GM12892 (cell line): ENCODE data around the gene PRSS53.
"Not testable (repeated sequence)": the region's sequence is repeated elsewhere in the genome, so short reads cannot be mapped to it uniquely, and the experiment has no call there.

ENCODE experiments used
- DNase-seq: peaks from one replicate; pipeline ENCODE4 v3.0.0; 2011; ENCODE audit not compliant: insufficient read length
- FAIRE-seq: peaks from 2 replicates; lab custom pipeline; 2011; peaks lifted over from hg19 to GRCh38; lab: Jason Lieb, UNC
- POLR2A ChIP-seq: IDR thresholded peaks from 2 replicates; pipeline ENCODE4 v1.6.1; 2011; ENCODE audit warnings: low read depth, low read length, control low read depth
- POLR2AphosphoS5 ChIP-seq: IDR thresholded peaks from 2 replicates; pipeline ENCODE4 v1.6.1; 2011; ENCODE audit warnings: low read depth, low read length, control low read depth
- TAF1 ChIP-seq: IDR thresholded peaks from 2 replicates; pipeline ENCODE4 v1.6.1; 2011; ENCODE audit warnings: low read depth, mild to moderate bottlenecking, control low read depth, low read length, borderline replicate concordance

The PRSS53 gene

DNA sequence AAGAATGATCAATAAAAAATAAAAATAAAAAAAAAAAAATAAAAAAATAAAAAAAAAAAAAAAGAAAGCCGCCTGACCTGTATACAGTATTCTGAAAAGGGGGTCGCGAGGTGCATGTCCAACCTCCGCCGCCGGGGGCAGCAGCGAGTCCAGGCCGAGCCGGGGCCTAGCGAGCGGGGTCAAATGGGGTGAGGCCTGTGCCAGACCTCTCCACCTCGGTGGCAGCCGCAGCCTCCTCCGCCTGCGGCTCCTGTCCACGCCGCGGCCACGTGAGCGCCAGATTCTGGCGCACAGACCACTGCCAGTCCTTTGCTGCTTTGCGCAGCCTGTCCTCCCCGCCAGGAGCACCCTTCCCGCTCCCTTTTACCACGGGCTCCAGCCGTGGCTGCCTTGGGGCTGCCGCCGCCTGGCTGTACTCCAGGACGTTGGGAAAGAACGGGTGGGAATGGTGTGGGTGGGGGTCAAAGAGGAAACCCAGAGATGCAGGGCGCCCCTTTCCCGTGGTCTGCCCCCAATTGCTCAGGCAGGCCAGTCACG, 17.0 kb upstream of the PRSS53 start:
- FAIRE-seq (no peak), DNase-seq (peak; percentile 83)
- TF ChIP-seq POLR2AphosphoS5: 0 out of 2 replicates have a peak, but pooled peaks have one; percentile 24
- TF ChIP-seq TAF1: no peak
- peak; percentile 44; the same call in 1 of the 2 replicates for TF ChIP-seq POLR2A

DNA sequence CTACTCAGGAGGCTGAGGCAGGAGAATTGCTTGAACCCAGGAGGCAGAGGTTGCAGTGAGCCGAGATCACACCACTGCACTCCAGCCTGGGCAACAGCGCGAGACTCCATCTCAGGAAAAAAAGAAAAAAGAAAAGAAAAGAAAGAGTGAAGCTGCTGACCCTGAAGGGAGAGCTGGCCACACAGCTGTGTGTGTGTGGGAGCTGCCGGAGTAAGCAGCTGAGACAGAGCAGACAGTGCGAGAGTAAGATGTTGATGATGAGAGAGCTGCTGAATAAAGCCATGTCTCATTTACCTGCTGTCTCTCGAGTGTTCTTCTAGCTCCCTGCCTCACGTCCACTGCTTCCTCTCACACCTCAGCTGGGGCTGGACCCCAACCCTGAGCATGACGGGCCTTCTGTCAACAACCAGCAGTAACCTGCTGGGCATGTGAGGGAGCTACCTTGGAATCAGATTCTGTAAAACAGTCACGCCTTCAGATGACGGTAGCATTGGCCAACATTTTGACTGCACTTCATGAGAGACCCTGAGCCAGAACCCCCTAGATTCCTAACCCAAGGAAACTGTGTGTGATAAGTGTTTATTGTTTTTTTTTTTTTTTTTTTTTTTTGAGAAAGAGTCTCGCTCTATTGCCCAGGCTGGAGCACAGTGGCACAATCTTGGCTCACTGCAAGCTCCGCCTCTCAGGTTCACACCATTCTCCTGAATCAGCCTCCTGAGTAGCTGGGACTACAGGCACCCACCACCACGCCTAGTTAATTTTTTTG, 12.3 kb upstream of the PRSS53 start:
- not testable (repeated sequence) for DNase-seq, FAIRE-seq

DNA sequence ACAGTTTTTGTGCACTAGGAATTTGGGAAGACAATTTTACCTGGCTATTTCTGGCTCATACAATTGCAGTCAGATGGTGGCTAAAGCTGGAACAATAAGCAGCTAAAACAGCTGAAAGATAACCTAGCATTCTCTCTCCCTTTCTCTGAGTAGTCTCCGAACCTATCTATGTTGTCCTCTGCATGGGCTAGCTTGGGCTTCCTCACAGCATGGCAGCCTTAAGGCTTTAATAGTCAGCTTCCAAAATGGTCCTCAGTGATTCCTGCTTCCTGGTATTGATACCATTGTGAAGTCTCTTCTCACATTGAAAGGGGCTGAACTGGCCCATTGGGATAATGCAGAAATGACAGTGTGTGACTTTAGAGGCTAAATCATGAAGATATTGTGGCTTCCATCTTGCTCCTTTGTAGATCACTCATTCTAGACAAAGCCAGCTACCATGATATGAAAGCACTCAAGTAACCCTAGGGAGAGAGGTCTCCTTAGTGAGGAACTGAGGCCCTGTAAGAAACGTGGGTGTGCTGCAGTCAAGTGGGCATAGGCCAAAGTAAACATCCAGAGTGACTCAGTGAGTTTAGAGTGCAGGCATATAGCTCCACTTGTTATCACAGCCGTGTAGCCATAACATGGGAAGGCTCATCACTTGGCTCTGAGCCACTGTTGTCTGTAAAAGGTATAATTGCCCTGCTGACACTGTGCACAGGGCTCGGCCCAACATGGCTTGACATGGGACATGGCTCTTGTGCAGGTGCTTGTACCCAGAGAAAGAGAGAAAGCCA, 11.3 kb upstream of the PRSS53 start:
- no peak for DNase-seq
- TF ChIP-seq POLR2A (no peak), POLR2AphosphoS5 (no peak), TAF1 (no peak)
- no peak for FAIRE-seq

DNA sequence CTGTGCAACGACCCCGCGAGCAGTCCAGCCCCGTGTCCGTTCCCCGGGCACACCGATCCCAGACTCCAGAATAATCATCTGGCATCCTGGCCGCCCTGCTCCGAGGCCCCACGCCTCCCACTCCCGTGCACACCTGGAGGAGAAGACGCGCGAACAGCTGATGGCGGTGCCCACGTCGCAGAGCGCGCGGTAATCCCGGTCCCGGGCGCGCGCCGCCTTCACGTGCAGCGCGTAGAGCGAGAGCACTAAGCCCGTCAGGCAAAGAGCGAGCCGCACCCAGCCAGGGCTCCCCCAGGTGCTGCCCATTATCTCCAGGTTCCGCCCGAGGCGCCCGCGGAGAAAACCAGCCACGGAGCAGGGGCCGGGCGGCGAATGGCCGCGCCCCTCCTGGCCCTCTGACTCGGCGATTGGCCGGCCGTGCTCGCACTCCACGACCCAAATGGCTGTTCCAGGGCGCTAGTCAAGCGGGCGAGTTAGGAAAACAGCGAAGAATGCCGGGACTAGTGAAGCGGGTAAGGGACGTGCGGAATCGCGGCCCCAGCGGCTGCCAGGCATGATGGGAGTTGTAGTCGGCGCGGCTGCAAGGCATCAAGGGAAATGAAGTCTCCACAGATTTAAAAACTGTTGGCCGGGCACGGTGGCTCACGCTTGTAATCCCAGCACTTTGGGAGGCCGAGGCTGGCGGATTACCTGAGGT, 5.8 kb upstream of the PRSS53 start, which contains the start of gene VKORC1:
Gene VKORC1, minus strand, starts transcription at position 374 of the 697 bp plus-strand sequence. Its CDS starts 68 bp downstream, at position 306.
- DNase-seq (peak; percentile 88), FAIRE-seq (peak; percentile 91)
- TF ChIP-seq TAF1 (no peak), POLR2AphosphoS5 (peak; percentile 35; the same call in 1 of the 2 replicates), POLR2A (peak; percentile 46; the same call in 1 of the 2 replicates)

DNA sequence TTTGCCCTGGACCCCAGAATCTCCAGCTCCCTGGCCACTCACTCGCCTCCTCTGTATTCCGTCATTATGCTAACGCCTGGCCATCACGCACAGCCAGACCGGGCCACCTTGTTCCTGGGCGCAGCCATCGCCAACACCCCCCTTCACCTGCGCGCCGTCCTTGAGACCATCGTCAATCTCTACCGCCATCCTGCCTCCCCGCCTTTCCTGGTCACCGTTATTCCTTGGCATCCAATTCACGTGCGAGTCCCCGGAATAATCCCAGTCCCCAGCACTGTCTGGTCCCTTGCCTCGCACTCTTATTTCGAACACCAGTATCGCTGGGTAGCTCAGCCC, 5.3 kb upstream of the PRSS53 start:
- no peak for DNase-seq
- no peak for TF ChIP-seq POLR2AphosphoS5
- TF ChIP-seq POLR2A: no peak
- TF ChIP-seq TAF1: no peak
- FAIRE-seq: no peak

DNA sequence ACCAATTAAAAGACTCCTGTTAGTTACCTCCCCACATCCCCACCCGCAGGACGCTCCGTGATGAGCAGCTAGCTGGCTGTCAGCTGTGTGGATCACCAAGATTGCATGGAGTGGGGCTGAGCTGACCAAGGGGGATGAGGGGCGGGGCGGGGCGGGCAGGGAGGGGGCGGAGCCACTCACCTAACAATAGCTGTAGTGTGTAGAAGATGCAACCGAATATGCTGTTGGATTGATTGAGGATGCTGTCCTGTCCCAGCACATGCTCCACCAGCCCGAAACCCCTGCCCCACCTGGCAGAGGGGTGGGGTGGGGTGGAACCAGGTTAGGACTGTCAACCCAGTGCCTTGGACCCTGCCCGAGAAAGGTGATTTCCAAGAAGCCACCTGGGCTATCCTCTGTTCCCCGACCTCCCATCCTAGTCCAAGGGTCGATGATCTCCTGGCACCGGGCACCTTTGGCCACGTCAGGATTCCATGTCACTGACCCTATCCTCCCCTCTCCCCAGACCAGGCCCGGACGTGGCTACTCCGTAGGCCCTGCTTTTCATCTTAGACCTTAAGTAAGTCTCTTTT, 4.5 kb upstream of the PRSS53 start:
- DNase-seq (no peak), FAIRE-seq (peak; percentile 36)
- TF ChIP-seq TAF1 (no peak), POLR2AphosphoS5 (no peak), POLR2A (no peak)

DNA sequence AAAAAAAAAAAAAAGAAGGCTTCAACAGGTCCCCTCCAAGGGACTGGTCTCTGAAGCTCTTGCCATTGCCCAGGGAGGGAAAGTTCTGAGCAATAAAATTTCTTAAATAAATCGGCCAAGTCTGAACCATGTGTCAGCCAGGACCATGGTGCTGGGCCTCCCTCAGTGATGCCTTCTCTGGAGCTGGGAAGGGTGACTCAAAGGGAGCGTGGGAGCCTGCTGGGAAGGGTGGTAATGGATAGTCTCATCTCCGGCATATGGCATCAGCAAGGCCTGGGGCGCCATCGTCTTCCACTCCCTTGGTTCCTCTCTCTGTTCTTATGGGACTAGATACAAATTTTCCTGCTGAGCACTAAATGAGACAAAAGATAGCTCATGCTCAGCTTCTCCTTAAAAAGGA, 3.6 kb upstream of the PRSS53 start:
- FAIRE-seq (no peak), DNase-seq (no peak)
- TF ChIP-seq POLR2AphosphoS5: no peak
- TF ChIP-seq POLR2A: no peak
- no peak for TF ChIP-seq TAF1

DNA sequence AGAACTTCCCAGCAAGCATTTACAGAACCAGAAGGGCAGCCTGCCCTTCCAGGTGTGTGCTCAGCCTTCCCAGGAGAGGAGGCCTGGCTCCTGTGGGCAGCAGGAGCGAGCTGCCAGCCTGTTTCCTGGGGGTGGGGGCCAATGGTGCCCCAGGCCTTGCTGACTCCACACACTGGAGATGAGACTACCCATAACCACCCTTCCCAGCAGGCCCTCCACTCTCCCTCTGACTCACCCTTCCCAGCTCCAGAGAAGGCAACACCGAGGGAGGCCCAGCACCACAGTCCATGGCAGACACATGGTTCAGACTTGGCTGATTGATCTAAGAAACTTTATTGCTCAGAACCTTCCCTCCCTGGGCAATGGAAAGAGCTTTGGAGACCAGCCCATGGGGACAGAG, 1.8 kb upstream of the PRSS53 start:
- FAIRE-seq (no peak), DNase-seq (no peak)
- TF ChIP-seq TAF1: no peak
- TF ChIP-seq POLR2A: no peak
- TF ChIP-seq POLR2AphosphoS5: no peak

DNA sequence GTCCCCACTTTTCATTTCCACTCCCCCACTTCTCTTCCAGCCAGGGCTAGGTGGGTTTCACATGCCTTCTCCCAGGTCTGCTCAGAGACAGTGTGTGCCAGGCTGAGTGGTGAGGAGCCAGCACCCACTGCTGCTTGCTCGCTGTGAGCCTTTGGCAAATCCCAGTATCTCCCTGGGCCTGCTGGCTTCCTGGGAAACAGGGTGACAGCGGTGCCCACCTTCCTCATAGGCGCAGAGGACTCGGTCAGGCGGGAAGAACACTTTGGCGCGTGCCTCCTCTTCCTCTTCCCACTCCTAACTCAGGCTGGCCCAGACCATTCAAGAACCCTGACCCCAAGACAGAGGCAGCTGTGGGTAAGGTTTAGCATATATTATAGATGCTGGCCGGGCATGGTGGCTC, 456 bp upstream of the PRSS53 start:
- no peak for TF ChIP-seq TAF1
- TF ChIP-seq POLR2AphosphoS5: no peak
- no peak for TF ChIP-seq POLR2A
- DNase-seq (no peak), FAIRE-seq (no peak)

DNA sequence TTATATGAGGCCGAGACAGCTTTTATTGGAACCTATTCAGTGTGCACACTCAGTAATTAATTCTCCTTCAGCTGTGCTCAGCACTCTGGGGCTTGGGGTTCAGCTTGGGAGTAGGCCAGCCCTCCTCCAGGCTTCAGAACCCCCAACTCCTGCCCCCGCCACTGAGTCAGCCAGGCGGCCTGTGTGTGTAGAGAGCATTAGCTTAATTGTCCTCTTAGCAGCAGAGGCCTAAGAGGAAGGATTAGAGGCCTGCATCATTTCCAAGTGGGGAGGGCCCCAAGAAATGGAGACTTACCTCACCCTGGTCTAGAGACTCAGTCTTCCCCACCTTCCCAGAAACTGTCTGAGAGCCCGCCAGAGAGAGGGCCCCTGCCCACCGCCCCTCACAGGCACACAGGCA, 772 bp downstream of the PRSS53 start:
- no peak for FAIRE-seq
- TF ChIP-seq TAF1 (no peak), POLR2AphosphoS5 (no peak), POLR2A (no peak)
- DNase-seq: no peak

DNA sequence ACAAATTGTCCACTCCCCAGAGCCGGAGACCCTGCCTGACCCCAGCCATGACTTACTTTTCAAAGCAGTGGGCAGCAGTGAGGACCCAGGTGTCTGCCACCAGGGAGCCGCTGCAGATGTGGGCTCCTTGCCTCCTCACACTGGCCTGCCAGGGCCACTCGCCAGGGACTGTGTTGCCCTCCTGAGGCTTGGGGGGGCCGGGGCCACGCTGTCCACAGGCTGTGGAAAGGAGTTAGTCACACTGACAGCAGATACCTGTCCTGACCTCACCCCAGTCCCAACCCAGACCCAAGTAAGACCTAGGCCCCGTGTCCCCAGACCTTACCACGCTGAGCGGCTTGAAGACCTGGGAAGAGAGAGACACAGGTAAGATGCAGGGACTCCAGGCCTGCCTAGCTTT, 1.3 kb downstream of the PRSS53 start:
- DNase-seq (no peak), FAIRE-seq (no peak)
- TF ChIP-seq POLR2AphosphoS5 (no peak), TAF1 (no peak), POLR2A (no peak)

DNA sequence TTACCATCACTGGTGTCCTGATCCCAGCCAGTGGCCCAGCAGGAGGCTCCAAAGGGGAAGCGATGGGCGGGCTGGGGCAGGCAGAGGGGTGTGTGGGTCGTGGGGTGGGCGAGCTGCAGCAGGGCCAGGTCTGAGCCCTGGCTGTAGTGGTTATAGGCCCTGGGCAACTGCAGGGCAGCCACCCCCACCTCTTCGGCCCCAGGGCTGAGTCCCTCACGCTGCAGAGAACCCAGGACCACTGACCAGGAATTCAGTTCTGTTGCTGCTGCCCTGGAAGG, 2.2 kb downstream of the PRSS53 start:
- no peak for DNase-seq
- no peak for TF ChIP-seq POLR2AphosphoS5
- no peak for TF ChIP-seq POLR2A
- no peak for TF ChIP-seq TAF1
- FAIRE-seq: no peak
